Activated CD8-positive, alpha-beta T cell treated with anti-CD3 and anti-CD28 coated beads for 36 hours (primary cell): ENCODE measurements around the gene TRPM7. TPM values are rescaled to one million over a fixed set of nuclear protein-coding genes. Genes with fewer than 3 reads are reported as not detected.

ENCODE experiments used
- ATAC-seq: fragments of 200-7000 bp; cut with Tn5 transposase; one replicate; pipeline ENCODE4 v1.10.0; 2021; ENCODE audit warnings: mild to moderate bottlenecking, moderate library complexity
- CTCF ChIA-PET: fragments of 350-600 bp; sonication (Branson Sonifier 250); formaldehyde crosslinking; loops from one replicate; lab custom pipeline; 2021; ENCODE audit warnings: antibody characterized with exemption; lab: Charles Lee
- POLR2A ChIA-PET: fragments of 350-600 bp; sonication (Branson Sonifier 250); formaldehyde crosslinking; loops from one replicate; lab custom pipeline; 2021; ENCODE audit warnings: antibody characterized with exemption; lab: Charles Lee
- DNase-seq: peaks from one replicate; pipeline ENCODE4 v3.0.0-alpha.2; 2020
- H3K27ac Mint-ChIP-seq: one replicate; pipeline ENCODE4 v1.8.0; 2021; ENCODE audit warnings: mild to moderate bottlenecking, mixed read lengths
- H3K27me3 Mint-ChIP-seq: one replicate; pipeline ENCODE4 v1.8.0; 2021; ENCODE audit warnings: mixed read lengths
- H3K36me3 Mint-ChIP-seq: one replicate; pipeline ENCODE4 v1.8.0; 2021; ENCODE audit warnings: low read depth, mixed read lengths
- H3K4me1 Mint-ChIP-seq: one replicate; pipeline ENCODE4 v1.8.0; 2021; ENCODE audit warnings: low read depth, mixed read lengths
- H3K4me3 Mint-ChIP-seq: one replicate; pipeline ENCODE4 v1.8.0; 2021; ENCODE audit warnings: mild to moderate bottlenecking, moderate library complexity, mixed read lengths
- H3K9me3 Mint-ChIP-seq: one replicate; pipeline ENCODE4 v1.8.0; 2021; ENCODE audit warnings: mixed read lengths
- CTCF ChIP-seq: fragments of 200-600 bp; IDR thresholded peaks from one replicate; pipeline ENCODE4 v1.8.0; 2022; ENCODE audit warnings: antibody characterized with exemption, mild to moderate bottlenecking
- intact Hi-C: fragments of 100-400 bp; cut with micrococcal nuclease; formaldehyde crosslinking; loops from one replicate; pipeline ENCODE4 v1.10.0; 2022
- total RNA-seq, 2 experiments: library from RNA; stranded (reverse); gene quantifications; one replicate each; pipeline ENCODE4 v1.2.3, GENCODE V29; 2021

The TRPM7 gene
- total RNA-seq, 2 experiments from 2014 or later = 38.2 to 38.8 TPM

- Mint-ChIP-seq H3K27ac (peak overlapping the region; percentile 55), H3K9me3 (no peaks in the 10 kb centered on the region), H3K27me3 (no peaks in the 10 kb centered on the region), H3K36me3 (peaks cover 19% of the 10 kb centered on the region), H3K4me3 (no peak overlapping the region), H3K4me1 (peaks cover 28% of the 10 kb centered on the region)
- ATAC-seq (no peak), DNase-seq (no peak)
- intact Hi-C loops = no loop called here
- POLR2A ChIA-PET = interaction anchor here (0.7 to 1.5 kb wide), 3 partner anchors 37 to 239 kb away, joined by 3 to 4 read pairs (median 3); no protein-coding TSS in a partner anchor
- TF ChIP-seq CTCF = no peak
- CTCF ChIA-PET = interaction anchor here (0.8 to 3.8 kb wide), 8 partner anchors 9 to 231 kb away, joined by 3 to 26 read pairs (median 4); partner anchors contain the start of gene TRPM7
Observed at GRCh38 chr15:50676799-50677483, 9.7 kb downstream of the TRPM7 start.

- no peaks in the 10 kb centered on the region for H3K9me3 Mint-ChIP-seq
- ChIA-PET CTCF (interaction anchor here (0.7 to 3.8 kb wide), 16 partner anchors 9 to 232 kb away, joined by 3 to 26 read pairs (median 4); no protein-coding TSS in a partner anchor), POLR2A (interaction anchor here (1.5 kb wide), 1 partner anchor 240 kb away, joined by 3 read pairs; no protein-coding TSS in a partner anchor)
- H3K36me3 Mint-ChIP-seq = peaks cover 14% of the 10 kb centered on the region
- intact Hi-C loops = no loop called here
- H3K27ac Mint-ChIP-seq = peak overlapping the region; percentile 46
- peaks cover 26% of the 10 kb centered on the region for H3K4me1 Mint-ChIP-seq
- TF ChIP-seq CTCF = peak; percentile 98
- no peaks in the 10 kb centered on the region for H3K27me3 Mint-ChIP-seq
- ATAC-seq = peak; percentile 27
- no peak for DNase-seq
- no peak overlapping the region for H3K4me3 Mint-ChIP-seq
Observed at GRCh38 chr15:50675535-50676144, 11.0 kb downstream of the TRPM7 start.

- no peaks in the 10 kb centered on the region for H3K9me3 Mint-ChIP-seq
- ATAC-seq = no peak
- peaks cover 15% of the 10 kb centered on the region for H3K36me3 Mint-ChIP-seq
- ChIA-PET POLR2A (interaction anchor here (0.6 kb wide), 1 partner anchor 127 kb away, joined by 8 read pairs; no protein-coding TSS in a partner anchor), CTCF (no interaction called here)
- DNase-seq = no peak
- no peaks in the 10 kb centered on the region for H3K27me3 Mint-ChIP-seq
- H3K4me1 Mint-ChIP-seq = peaks cover 8% of the 10 kb centered on the region
- H3K27ac Mint-ChIP-seq = no peak overlapping the region
- TF ChIP-seq CTCF = no peak
- no peak overlapping the region for H3K4me3 Mint-ChIP-seq
- intact Hi-C loops = no loop called here
Observed at GRCh38 chr15:50670115-50670514, 16.5 kb downstream of the TRPM7 start.

GRCh38 chr15:50669611-50670010, 17.0 kb downstream of the TRPM7 start:
- TF ChIP-seq CTCF = no peak
- Mint-ChIP-seq H3K4me1 (peaks cover 8% of the 10 kb centered on the region), H3K9me3 (no peaks in the 10 kb centered on the region), H3K4me3 (no peak overlapping the region), H3K27me3 (no peaks in the 10 kb centered on the region), H3K36me3 (peaks cover 10% of the 10 kb centered on the region), H3K27ac (peak overlapping the region; percentile 7)
- intact Hi-C loops = no loop called here
- ATAC-seq = no peak
- CTCF ChIA-PET = no interaction called here
- no peak for DNase-seq
- POLR2A ChIA-PET = interaction anchor here (0.6 kb wide), 1 partner anchor 127 kb away, joined by 8 read pairs; no protein-coding TSS in a partner anchor

GRCh38 chr15:50665938-50666337, 20.7 kb downstream of the TRPM7 start:
- CTCF ChIA-PET = interaction anchor here (0.9 to 2.5 kb wide), 2 partner anchors 9 to 10 kb away, joined by 3 to 6 read pairs; no protein-coding TSS in a partner anchor
- intact Hi-C loops = no loop called here
- ATAC-seq (no peak), DNase-seq (no peak)
- POLR2A ChIA-PET = no interaction called here
- peaks cover 4% of the 10 kb centered on the region for H3K4me1 Mint-ChIP-seq
- no peak overlapping the region for H3K4me3 Mint-ChIP-seq
- no peak for TF ChIP-seq CTCF
- no peak overlapping the region for H3K27ac Mint-ChIP-seq
- peaks cover 6% of the 10 kb centered on the region for H3K36me3 Mint-ChIP-seq
- H3K9me3 Mint-ChIP-seq = no peaks in the 10 kb centered on the region
- no peaks in the 10 kb centered on the region for H3K27me3 Mint-ChIP-seq
